Testis (tissue), 2 donors: ENCODE data around the gene ASTN1.

Experiments used
- CTCF ChIP-seq, 3 experiments: fragments of 450-650 bp in 2 of 3; fragments of 200-600 bp in 1 of 3; sonication (generic) in 1 of 3; IDR thresholded peaks; one replicate each; pipeline ENCODE4 v1.5.1; 2016 to 2019; ENCODE audit warnings: antibody characterized with exemption in 3 of 3, mild to moderate bottlenecking in 2 of 3, moderate library complexity in 1 of 3
- POLR2A ChIP-seq: fragments of 450-650 bp; IDR thresholded peaks from one replicate; pipeline ENCODE4 v1.6.1; 2017; ENCODE audit warnings: antibody characterized with exemption, mild to moderate bottlenecking, moderate library complexity

DNA sequence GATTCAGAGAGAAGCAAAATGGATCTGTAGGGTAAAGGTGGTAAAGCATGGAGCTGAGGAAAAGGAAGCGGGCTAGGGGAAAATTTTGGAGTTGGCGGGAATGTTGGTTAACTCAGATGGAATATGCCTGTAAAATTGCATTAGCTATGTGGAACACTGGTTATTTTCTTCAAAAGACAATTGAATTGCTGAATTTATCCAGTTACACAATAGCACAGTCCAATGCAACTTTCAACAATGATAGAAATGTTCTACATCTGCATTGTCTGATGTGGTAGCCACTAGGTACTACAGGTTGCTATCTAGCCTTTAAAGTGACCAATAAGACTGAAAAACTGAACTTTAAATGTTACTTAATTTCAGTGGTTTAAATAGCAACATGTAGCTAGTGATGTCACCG, 315.2 kb downstream of the ASTN1 start:
- TF ChIP-seq CTCF (IDR thresholded peaks at IDR 0.05) (no peak), POLR2A (no peak)
